ENCODE measurements around the gene BCL2. TPM values are rescaled to one million over a fixed set of nuclear protein-coding genes. Genes with fewer than 3 reads are reported as not detected.

BCL2 gene
- total RNA-seq, 4 donors from 2014 or later, result 14.3 to 34.8 (median 23.5) TPM

GRCh38 chr18:63168287-63168686, 151.3 kb downstream of the BCL2 start:
- Histone ChIP-seq H3K9me3 (no peaks in the 10 kb centered on the region), H3K4me3 (no peak overlapping the region), H3K4me1 (no peaks in the 10 kb centered on the region), H3K27ac (no peak overlapping the region), H3K27me3 (no peaks in the 10 kb centered on the region), H3K36me3 (no peaks in the 10 kb centered on the region)
- in situ Hi-C loops (cut with MboI; ENCODE audit: low pct_ligation_motif_present in 1 of 4, low pct_unique_long_range_greater_than_20kb in 1 of 4, low sequenced_read_pairs in 3 of 4) (no loop called here), intact Hi-C loops (cut with DNase I; ENCODE audit: low total_unique reads) (no loop called here)
- no peak for TF ChIP-seq EP300 (IDR thresholded peaks at IDR 0.05; ENCODE audit: low read depth)
- no peak for TF ChIP-seq CTCF (IDR thresholded peaks at IDR 0.05)
- no peak for TF ChIP-seq POLR2A (IDR thresholded peaks at IDR 0.05)
- no peak for TF ChIP-seq POLR2AphosphoS5 (IDR thresholded peaks at IDR 0.05)
- DNase-seq, result no peak
- WGBS, 2 donors (ENCODE audit: low coverage in 1 of 2), result 82% methylated on average over 5 of the region's 5 CpGs; no CpG with 5 or more reads in 1 of the 2 donors

- H3K4me3 ChIP-seq, result no peak overlapping the region
- peaks cover 9 to 19% (median 17%) of the 10 kb centered on the region in 4 donors for H3K4me1 ChIP-seq
- H3K9me3 ChIP-seq, result no peaks in the 10 kb centered on the region
- H3K27me3 ChIP-seq, result no peaks in the 10 kb centered on the region
- no peaks in the 10 kb centered on the region for H3K36me3 ChIP-seq
- no peak for DNase-seq
- no peak overlapping the region for H3K27ac ChIP-seq
- intact Hi-C loops (cut with DNase I; ENCODE audit: low total_unique reads) (no loop called here), in situ Hi-C loops (cut with MboI; ENCODE audit: low pct_ligation_motif_present in 1 of 4, low pct_unique_long_range_greater_than_20kb in 1 of 4, low sequenced_read_pairs in 3 of 4) (no loop called here)
- WGBS, 2 donors (ENCODE audit: low coverage in 1 of 2), result 94 to 95% methylated on average over 12 of the region's 12 CpGs
- TF ChIP-seq POLR2A (IDR thresholded peaks at IDR 0.05) (no peak), POLR2AphosphoS5 (IDR thresholded peaks at IDR 0.05) (no peak), EP300 (IDR thresholded peaks at IDR 0.05; ENCODE audit: low read depth) (no peak), CTCF (IDR thresholded peaks at IDR 0.05) (no peak)
Observed at GRCh38 chr18:63166142-63166541, 153.4 kb downstream of the BCL2 start.

- TF ChIP-seq POLR2A (IDR thresholded peaks at IDR 0.05) (no peak), POLR2AphosphoS5 (IDR thresholded peaks at IDR 0.05) (no peak), CTCF (IDR thresholded peaks at IDR 0.05) (no peak), EP300 (IDR thresholded peaks at IDR 0.05; ENCODE audit: low read depth) (no peak)
- H3K4me3 ChIP-seq, result no peak overlapping the region
- no peak for DNase-seq
- H3K27ac ChIP-seq, result no peak overlapping the region
- in situ Hi-C loops (cut with MboI; ENCODE audit: low pct_ligation_motif_present in 1 of 4, low pct_unique_long_range_greater_than_20kb in 1 of 4, low sequenced_read_pairs in 3 of 4), result no loop called here
- H3K9me3 ChIP-seq, result no peaks in the 10 kb centered on the region
- peaks cover 18 to 30% (median 22%) of the 10 kb centered on the region in 4 donors for H3K4me1 ChIP-seq
- intact Hi-C loops (cut with DNase I; ENCODE audit: low total_unique reads), result no loop called here
- no peaks in the 10 kb centered on the region for H3K27me3 ChIP-seq
- 96 to 100% methylated on average over 1 of the region's 1 CpG for WGBS, 2 donors (ENCODE audit: low coverage in 1 of 2)
- no peaks in the 10 kb centered on the region for H3K36me3 ChIP-seq
Observed at GRCh38 chr18:63164396-63164795, 155.2 kb downstream of the BCL2 start.

- WGBS, 2 donors (ENCODE audit: low coverage in 1 of 2), result 65 to 73% methylated on average over 6 to 7 of the region's 7 CpGs
- no peak for TF ChIP-seq POLR2A (IDR thresholded peaks at IDR 0.05)
- TF ChIP-seq CTCF (IDR thresholded peaks at IDR 0.05), result no peak
- TF ChIP-seq EP300 (IDR thresholded peaks at IDR 0.05; ENCODE audit: low read depth), result no peak
- TF ChIP-seq POLR2AphosphoS5 (IDR thresholded peaks at IDR 0.05), result no peak
Observed at GRCh38 chr18:63162271-63163014, 157.1 kb downstream of the BCL2 start.

More at GRCh38 chr18:63162271-63163014, 157.1 kb downstream of the BCL2 start:
- Histone ChIP-seq H3K4me1 (peaks cover 18 to 49% (median 32%) of the 10 kb centered on the region in 4 donors), H3K4me3 (no peak overlapping the region), H3K9me3 (no peaks in the 10 kb centered on the region), H3K27ac (peak overlapping the region; percentile 68 to 85 (median 76)), H3K27me3 (no peaks in the 10 kb centered on the region), H3K36me3 (no peaks in the 10 kb centered on the region)
- DNase-seq, result peak; percentile 61
- intact Hi-C loops (cut with DNase I; ENCODE audit: low total_unique reads) (no loop called here), in situ Hi-C loops (cut with MboI; ENCODE audit: low pct_ligation_motif_present in 1 of 4, low pct_unique_long_range_greater_than_20kb in 1 of 4, low sequenced_read_pairs in 3 of 4) (no loop called here)

Measured in transverse colon (tissue), 4 donors.